Liver (tissue), 9 donors: ENCODE measurements around the gene DZIP1L. TPM values are rescaled to one million over a fixed set of nuclear protein-coding genes. Genes with fewer than 3 reads are reported as not detected.

Source experiments
- DNase-seq: peaks from one replicate; pipeline ENCODE4 v3.0.0-alpha.2; 2017; ENCODE audit warnings: low spot score
- H3K27ac ChIP-seq, 2 donors: one replicate each; pipeline ENCODE4 v1.7.0; 2013; ENCODE audit warnings: inconsistent platforms in 2 of 2, low read length in 2 of 2, control low read depth in 1 of 2, low read depth in 1 of 2, mild to moderate bottlenecking in 1 of 2
- H3K27me3 ChIP-seq, 4 donors: one replicate each; pipeline versions ENCODE4 v1.6.1 to v1.7.0; 2013; ENCODE audit warnings: low read length in 3 of 4, inconsistent platforms in 1 of 4, mild to moderate bottlenecking in 1 of 4, moderate library complexity in 1 of 4; ENCODE audit not compliant: control insufficient read depth in 4 of 4, insufficient read depth in 4 of 4
- H3K36me3 ChIP-seq, 4 donors: one replicate each; pipeline versions ENCODE4 v1.6.1 to v1.7.0; 2013; ENCODE audit warnings: low read length in 3 of 4, mild to moderate bottlenecking in 3 of 4, low read depth in 1 of 4, moderate library complexity in 1 of 4; ENCODE audit not compliant: control insufficient read depth in 4 of 4, insufficient read depth in 3 of 4
- H3K4me1 ChIP-seq, 4 donors: one replicate each; pipeline versions ENCODE4 v1.6.1 to v1.7.0; 2013; ENCODE audit warnings: low read length in 3 of 4, mild to moderate bottlenecking in 3 of 4, moderate library complexity in 1 of 4; ENCODE audit not compliant: control insufficient read depth in 4 of 4, insufficient read depth in 4 of 4
- H3K4me3 ChIP-seq, 3 donors: one replicate each; pipeline versions ENCODE4 v1.6.1 to v1.7.0; 2013; ENCODE audit warnings: low read length in 3 of 3, control low read depth in 1 of 3, low read depth in 1 of 3, mild to moderate bottlenecking in 1 of 3
- H3K9ac ChIP-seq, 2 donors: one replicate each; pipeline ENCODE4 v1.7.0; 2013; ENCODE audit warnings: low read length in 2 of 2, mild to moderate bottlenecking in 2 of 2, moderate library complexity in 2 of 2, control low read depth in 1 of 2, low read depth in 1 of 2
- H3K9me3 ChIP-seq, 4 donors: one replicate each; pipeline versions ENCODE4 v1.6.1 to v1.7.0; 2013; ENCODE audit warnings: low read length in 3 of 4; ENCODE audit not compliant: control insufficient read depth in 4 of 4
- EGR1 ChIP-seq, 2 donors: IDR thresholded peaks; 2 replicates each; pipeline ENCODE4 v1.6.1; 2016 to 2018; ENCODE audit warnings: antibody characterized with exemption in 2 of 2, low read depth in 2 of 2
- FOXA1 ChIP-seq: IDR thresholded peaks from 2 replicates; pipeline ENCODE4 v1.6.1; 2016; ENCODE audit warnings: antibody characterized with exemption
- FOXA2 ChIP-seq: IDR thresholded peaks from 2 replicates; pipeline ENCODE4 v1.6.1; 2016; ENCODE audit warnings: antibody characterized with exemption
- HNF4A ChIP-seq, 2 donors: conservative IDR thresholded peaks; 2 replicates each; pipeline ENCODE4 v1.6.1; 2016; ENCODE audit warnings: antibody characterized with exemption in 2 of 2, mild to moderate bottlenecking in 2 of 2
- HNF4G ChIP-seq: IDR thresholded peaks from 2 replicates; pipeline ENCODE4 v1.6.1; 2016; ENCODE audit warnings: antibody characterized with exemption
- JUND ChIP-seq, 2 donors: IDR thresholded peaks; 2 replicates each; pipeline ENCODE4 v1.6.1; 2016; ENCODE audit warnings: antibody characterized with exemption in 2 of 2
- NR2F2 ChIP-seq: IDR thresholded peaks from 2 replicates; pipeline ENCODE4 v1.6.1; 2016; ENCODE audit warnings: antibody characterized with exemption
- RAD21 ChIP-seq, 2 donors: IDR thresholded peaks; 2 replicates each; pipeline ENCODE4 v1.6.1; 2016; ENCODE audit warnings: antibody characterized with exemption in 2 of 2, mild to moderate bottlenecking in 2 of 2
- RXRA ChIP-seq, 2 donors: IDR thresholded peaks; 2 replicates each; pipeline ENCODE4 v1.6.1; 2017 to 2018; ENCODE audit warnings: antibody characterized with exemption in 2 of 2, mild to moderate bottlenecking in 1 of 2
- SP1 ChIP-seq: IDR thresholded peaks from 2 replicates; pipeline ENCODE4 v1.6.1; 2018; ENCODE audit warnings: antibody characterized with exemption, mild to moderate bottlenecking
- TAF1 ChIP-seq: conservative IDR thresholded peaks from 2 replicates; pipeline ENCODE4 v1.6.1; 2016; ENCODE audit warnings: antibody characterized with exemption, mild to moderate bottlenecking
- YY1 ChIP-seq: IDR thresholded peaks from 2 replicates; pipeline ENCODE4 v1.6.1; 2016; ENCODE audit warnings: antibody characterized with exemption, mild to moderate bottlenecking
- WGBS: extraction: QIAGEN DNeasy Blood & Tissue Kit; methylation state at CpG from one replicate; pipeline ENCODE4 v1.1.7; 2013; 5-methylcytosine and 5-hydroxymethylcytosine counted together
- polyA plus RNA-seq, 2 donors: library from polyadenylated mRNA; stranded (reverse) in 1 of 2; unstranded in 1 of 2; fragments of 200-250 nt in 1 of 2; fragments of >200 nt in 1 of 2; fragmentation: Nextera tagmentation in 1 of 2; extraction: Ambion mirVana in 1 of 2; gene quantifications; one replicate each; pipeline versions ENCODE4 v1.2.1 to v1.2.3, GENCODE V29; 2013 to 2015
- total RNA-seq, 2 donors: library from RNA; depleted of rRNA; stranded (reverse); fragments of >200 nt; gene quantifications; one replicate each; pipeline ENCODE4 v1.2.3, GENCODE V29; 2014
- TF ChIP-seq, protein P1 (sequence below): IDR thresholded peaks from 2 replicates; pipeline ENCODE4 v1.6.1; 2016; ENCODE audit warnings: antibody characterized with exemption, mild to moderate bottlenecking
- TF ChIP-seq, protein P2 (sequence below): IDR thresholded peaks from 2 replicates; pipeline ENCODE4 v1.6.1; 2016; ENCODE audit warnings: antibody characterized with exemption
- TF ChIP-seq, protein P3 (sequence below): IDR thresholded peaks from 2 replicates; pipeline ENCODE4 v1.6.1; 2016; ENCODE audit warnings: antibody characterized with exemption
- TF ChIP-seq, protein P4 (sequence below): IDR thresholded peaks from 2 replicates; pipeline ENCODE4 v1.6.1; 2016; ENCODE audit warnings: antibody characterized with exemption
- TF ChIP-seq, protein P5 (sequence below): fragments of 150-350 bp; IDR thresholded peaks from 2 replicates; pipeline ENCODE4 v1.5.1; 2017; ENCODE audit warnings: improper control_type of control experiment, low read depth, low read length; ENCODE audit not compliant: missing input control
- donor health status: healthy.
- donor health status: healthy.
- donor health status: healthy.
- donor health status: healthy.
- donor health status: healthy.

The DZIP1L gene
- total and polyA plus RNA-seq, 4 donors = 0.62 to 5.9 (median 1.3) TPM

DNA sequence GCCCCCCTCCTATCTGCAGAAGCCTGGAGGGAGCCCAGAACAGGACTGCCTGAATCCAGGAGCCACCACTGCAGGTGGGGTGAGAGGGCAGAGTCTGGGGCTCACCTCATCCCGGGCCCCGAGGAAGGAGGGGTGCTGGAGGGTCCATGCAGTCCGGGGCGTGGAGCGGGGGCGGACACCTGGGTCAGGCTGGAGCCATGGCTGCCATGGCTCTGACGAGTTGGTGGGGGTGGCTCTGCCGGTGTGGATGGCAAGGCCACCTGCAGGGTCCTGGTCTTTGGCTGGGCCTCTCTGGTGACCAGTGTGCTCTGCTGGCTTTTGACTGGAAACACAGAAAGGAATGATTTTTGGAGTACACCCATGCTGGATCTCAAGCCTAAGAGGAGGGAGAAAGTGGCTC lies 47.4 kb downstream of the DZIP1L start:
- Histone ChIP-seq H3K4me3 (no peak overlapping the region), H3K36me3 (no peaks in the 10 kb centered on the region), H3K9me3 (no peaks in the 10 kb centered on the region), H3K4me1 (no peaks in the 10 kb centered on the region), H3K27ac (no peak overlapping the region), H3K9ac (no peak overlapping the region), H3K27me3 (no peaks in the 10 kb centered on the region)
- 78% methylated on average over 8 of the region's 8 CpGs for WGBS
- TF ChIP-seq FOXA2 (no peak), SP1 (no peak), RXRA (IDR thresholded peaks at IDR 0.05) (no peak), RAD21 (IDR thresholded peaks at IDR 0.05) (no peak), EGR1 (IDR thresholded peaks at IDR 0.05; ENCODE audit: low read depth in 2 of 2) (no peak), HNF4G (no peak), FOXA1 (no peak), YY1 (no peak)
- no peak for DNase-seq

DNA sequence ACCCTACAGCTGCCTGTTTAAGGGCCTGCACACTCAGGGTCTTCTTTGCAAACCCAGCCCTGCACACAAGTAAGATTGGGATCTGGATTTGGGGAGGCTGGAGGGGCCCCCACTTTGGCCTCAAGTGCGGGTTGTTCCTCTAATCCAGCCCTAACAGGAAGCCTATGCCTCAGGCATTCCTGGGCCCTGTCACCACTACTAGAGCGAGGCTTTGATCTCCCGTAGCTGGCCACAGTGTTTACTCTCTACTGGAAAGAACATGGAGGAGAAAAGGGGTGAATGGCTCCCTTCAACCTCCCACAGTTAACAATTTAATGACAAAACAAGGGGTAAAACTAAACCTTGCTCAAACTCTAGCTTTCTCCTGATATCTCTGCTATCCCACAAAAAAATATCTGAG lies 48.4 kb downstream of the DZIP1L start:
- Histone ChIP-seq H3K36me3 (no peaks in the 10 kb centered on the region), H3K27me3 (no peaks in the 10 kb centered on the region), H3K9me3 (no peaks in the 10 kb centered on the region), H3K4me1 (no peaks in the 10 kb centered on the region), H3K9ac (no peak overlapping the region), H3K4me3 (no peak overlapping the region), H3K27ac (no peak overlapping the region)
- TF ChIP-seq NR2F2 (no peak), HNF4A (conservative IDR thresholded peaks at IDR 0.05) (no peak), RAD21 (IDR thresholded peaks at IDR 0.05) (no peak), HNF4G (no peak), RXRA (IDR thresholded peaks at IDR 0.05) (no peak), JUND (IDR thresholded peaks at IDR 0.05) (no peak), FOXA2 (no peak), EGR1 (IDR thresholded peaks at IDR 0.05; ENCODE audit: low read depth in 2 of 2) (no peak), YY1 (no peak), FOXA1 (no peak), TAF1 (no peak)
- TF ChIP-seq, protein P1, sequence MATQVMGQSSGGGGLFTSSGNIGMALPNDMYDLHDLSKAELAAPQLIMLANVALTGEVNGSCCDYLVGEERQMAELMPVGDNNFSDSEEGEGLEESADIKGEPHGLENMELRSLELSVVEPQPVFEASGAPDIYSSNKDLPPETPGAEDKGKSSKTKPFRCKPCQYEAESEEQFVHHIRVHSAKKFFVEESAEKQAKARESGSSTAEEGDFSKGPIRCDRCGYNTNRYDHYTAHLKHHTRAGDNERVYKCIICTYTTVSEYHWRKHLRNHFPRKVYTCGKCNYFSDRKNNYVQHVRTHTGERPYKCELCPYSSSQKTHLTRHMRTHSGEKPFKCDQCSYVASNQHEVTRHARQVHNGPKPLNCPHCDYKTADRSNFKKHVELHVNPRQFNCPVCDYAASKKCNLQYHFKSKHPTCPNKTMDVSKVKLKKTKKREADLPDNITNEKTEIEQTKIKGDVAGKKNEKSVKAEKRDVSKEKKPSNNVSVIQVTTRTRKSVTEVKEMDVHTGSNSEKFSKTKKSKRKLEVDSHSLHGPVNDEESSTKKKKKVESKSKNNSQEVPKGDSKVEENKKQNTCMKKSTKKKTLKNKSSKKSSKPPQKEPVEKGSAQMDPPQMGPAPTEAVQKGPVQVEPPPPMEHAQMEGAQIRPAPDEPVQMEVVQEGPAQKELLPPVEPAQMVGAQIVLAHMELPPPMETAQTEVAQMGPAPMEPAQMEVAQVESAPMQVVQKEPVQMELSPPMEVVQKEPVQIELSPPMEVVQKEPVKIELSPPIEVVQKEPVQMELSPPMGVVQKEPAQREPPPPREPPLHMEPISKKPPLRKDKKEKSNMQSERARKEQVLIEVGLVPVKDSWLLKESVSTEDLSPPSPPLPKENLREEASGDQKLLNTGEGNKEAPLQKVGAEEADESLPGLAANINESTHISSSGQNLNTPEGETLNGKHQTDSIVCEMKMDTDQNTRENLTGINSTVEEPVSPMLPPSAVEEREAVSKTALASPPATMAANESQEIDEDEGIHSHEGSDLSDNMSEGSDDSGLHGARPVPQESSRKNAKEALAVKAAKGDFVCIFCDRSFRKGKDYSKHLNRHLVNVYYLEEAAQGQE = no peak
- TF ChIP-seq, protein P2, sequence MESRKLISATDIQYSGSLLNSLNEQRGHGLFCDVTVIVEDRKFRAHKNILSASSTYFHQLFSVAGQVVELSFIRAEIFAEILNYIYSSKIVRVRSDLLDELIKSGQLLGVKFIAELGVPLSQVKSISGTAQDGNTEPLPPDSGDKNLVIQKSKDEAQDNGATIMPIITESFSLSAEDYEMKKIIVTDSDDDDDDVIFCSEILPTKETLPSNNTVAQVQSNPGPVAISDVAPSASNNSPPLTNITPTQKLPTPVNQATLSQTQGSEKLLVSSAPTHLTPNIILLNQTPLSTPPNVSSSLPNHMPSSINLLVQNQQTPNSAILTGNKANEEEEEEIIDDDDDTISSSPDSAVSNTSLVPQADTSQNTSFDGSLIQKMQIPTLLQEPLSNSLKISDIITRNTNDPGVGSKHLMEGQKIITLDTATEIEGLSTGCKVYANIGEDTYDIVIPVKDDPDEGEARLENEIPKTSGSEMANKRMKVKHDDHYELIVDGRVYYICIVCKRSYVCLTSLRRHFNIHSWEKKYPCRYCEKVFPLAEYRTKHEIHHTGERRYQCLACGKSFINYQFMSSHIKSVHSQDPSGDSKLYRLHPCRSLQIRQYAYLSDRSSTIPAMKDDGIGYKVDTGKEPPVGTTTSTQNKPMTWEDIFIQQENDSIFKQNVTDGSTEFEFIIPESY = no peak
- TF ChIP-seq, protein P3, sequence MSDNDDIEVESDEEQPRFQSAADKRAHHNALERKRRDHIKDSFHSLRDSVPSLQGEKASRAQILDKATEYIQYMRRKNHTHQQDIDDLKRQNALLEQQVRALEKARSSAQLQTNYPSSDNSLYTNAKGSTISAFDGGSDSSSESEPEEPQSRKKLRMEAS = no peak
- TF ChIP-seq, protein P4, sequence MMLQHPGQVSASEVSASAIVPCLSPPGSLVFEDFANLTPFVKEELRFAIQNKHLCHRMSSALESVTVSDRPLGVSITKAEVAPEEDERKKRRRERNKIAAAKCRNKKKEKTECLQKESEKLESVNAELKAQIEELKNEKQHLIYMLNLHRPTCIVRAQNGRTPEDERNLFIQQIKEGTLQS = no peak
- TF ChIP-seq, protein P5, sequence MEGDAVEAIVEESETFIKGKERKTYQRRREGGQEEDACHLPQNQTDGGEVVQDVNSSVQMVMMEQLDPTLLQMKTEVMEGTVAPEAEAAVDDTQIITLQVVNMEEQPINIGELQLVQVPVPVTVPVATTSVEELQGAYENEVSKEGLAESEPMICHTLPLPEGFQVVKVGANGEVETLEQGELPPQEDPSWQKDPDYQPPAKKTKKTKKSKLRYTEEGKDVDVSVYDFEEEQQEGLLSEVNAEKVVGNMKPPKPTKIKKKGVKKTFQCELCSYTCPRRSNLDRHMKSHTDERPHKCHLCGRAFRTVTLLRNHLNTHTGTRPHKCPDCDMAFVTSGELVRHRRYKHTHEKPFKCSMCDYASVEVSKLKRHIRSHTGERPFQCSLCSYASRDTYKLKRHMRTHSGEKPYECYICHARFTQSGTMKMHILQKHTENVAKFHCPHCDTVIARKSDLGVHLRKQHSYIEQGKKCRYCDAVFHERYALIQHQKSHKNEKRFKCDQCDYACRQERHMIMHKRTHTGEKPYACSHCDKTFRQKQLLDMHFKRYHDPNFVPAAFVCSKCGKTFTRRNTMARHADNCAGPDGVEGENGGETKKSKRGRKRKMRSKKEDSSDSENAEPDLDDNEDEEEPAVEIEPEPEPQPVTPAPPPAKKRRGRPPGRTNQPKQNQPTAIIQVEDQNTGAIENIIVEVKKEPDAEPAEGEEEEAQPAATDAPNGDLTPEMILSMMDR = no peak
- DNase-seq = no peak
- 94% methylated on average over 3 of the region's 3 CpGs for WGBS
